Glomerular visceral epithelial cell (primary cell): ENCODE results near the gene NEUROG2.
"Not testable (repeated sequence)": the region's sequence is repeated elsewhere in the genome, so short reads cannot be mapped to it uniquely, and the experiment has no call there.

Experiments used
- DNase-seq: peaks from one replicate; pipeline ENCODE4 v3.0.0-alpha.2; 2016; ENCODE audit errors: extremely low spot score

The NEUROG2 gene

DNA sequence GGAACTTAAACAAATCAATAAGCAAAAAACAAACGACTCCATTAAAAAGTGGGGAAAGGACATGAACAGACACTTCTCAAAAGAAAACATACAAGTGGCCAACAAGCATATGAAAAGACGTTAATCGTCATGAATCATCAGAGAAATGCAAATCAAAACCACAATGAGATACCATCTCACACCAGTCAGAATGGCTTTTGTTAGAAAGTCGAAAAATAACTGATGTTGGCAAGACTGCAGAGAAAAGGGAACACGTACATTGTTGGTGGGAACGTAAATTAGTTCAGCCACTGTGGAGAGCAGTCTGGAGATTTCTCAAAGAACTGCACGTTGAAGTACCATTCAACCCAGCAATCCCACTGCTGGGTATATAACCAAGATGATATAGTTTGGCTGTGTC, 23.7 kb downstream of the NEUROG2 start:
- no peak for DNase-seq

DNA sequence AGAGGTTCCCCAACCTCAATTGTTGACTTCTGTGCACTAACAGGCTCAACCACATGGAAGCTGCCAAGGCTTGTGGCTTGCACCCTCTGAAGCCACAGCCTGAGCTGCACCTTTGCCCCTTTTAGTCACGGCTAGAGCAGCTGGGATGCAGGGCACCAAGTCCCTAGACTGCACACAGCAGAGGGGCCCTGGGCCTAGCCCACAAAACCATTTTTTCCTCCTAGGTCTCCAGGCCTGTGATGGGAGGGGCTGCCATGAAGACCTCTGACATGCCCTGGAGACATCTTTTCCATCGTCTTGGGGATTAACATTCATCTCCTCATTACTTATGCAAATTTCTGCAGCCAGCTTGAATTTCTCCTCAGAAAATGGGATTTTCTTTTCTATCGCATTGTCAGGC, 25.2 kb downstream of the NEUROG2 start:
- not testable (repeated sequence) for DNase-seq

GRCh38 chr4:112485930-112486329, 30.1 kb downstream of the NEUROG2 start:
- DNase-seq: no peak

GRCh38 chr4:112473985-112474384, 42.0 kb downstream of the NEUROG2 start:
- DNase-seq: no peak

GRCh38 chr4:112472318-112472717, 43.7 kb downstream of the NEUROG2 start:
- DNase-seq: no peak
